ENCODE results near the gene ITSN2. TPM values are rescaled to one million over a fixed set of nuclear protein-coding genes. Genes with fewer than 3 reads are reported as not detected.

Gene ITSN2
- polyA plus RNA-seq, 1 donor (not counting 4 experiments of a cell fraction or from before 2014, with no cell fraction given), result 19.7 TPM

DNA sequence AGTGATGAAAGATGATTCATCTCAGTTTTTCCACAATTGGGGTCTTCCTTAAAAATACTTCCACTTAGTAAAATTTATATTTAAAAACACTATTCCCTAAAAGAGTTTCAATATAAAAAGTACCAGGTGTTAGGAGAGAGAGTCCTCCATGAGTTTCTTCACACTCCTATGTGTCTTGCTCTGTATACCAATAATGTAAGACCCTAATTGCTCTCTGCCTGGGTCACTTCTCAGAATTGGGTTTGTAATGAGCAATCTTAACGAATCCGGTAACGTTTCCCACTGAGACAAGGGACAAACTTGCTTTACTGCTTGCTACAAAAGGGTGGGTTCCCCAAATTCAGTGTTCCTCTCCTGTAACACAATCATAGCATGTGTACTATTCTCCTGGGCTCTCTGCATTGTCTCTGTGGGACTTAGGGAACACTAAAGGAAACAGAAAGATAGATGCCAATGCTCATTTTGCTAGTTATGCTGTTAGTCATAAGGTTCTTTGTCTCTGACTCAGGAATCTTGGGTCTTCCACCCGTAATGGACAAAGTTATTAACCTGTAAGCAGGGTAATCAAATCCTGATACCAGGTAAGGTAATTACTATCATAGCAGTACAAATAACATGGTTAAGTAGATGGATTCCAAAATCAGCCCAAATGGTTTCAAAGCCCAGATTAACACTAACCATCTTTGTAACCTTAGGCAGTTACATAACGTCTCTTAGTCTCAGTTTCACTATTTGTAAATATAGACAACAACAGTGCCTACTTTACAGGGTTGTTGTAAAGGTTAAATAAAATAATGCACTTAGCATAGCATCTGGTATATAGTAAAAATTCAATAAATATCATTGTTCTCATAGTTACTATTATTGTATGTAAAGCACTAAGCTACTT is 46.3 kb downstream of the ITSN2 start:
- Histone ChIP-seq H3K4me3 (ENCODE audit: control insufficient read depth in 2 of 3, extremely low read depth in 1 of 3, insufficient read depth in 2 of 3, low read depth in 1 of 3, low read length in 3 of 3) (no peak overlapping the region), H3K27me3 (ENCODE audit: control insufficient read depth, extremely low read depth, insufficient read depth, low read length) (no peaks in the 10 kb centered on the region), H3K9me1 (ENCODE audit: control insufficient read depth, extremely low read depth, insufficient read depth, low read length) (peaks cover 2% of the 10 kb centered on the region), H2AFZ (ENCODE audit: control insufficient read depth, low read length) (no peak overlapping the region), H3K27ac (ENCODE audit: control insufficient read depth, insufficient read depth, low read length) (no peak overlapping the region), H3K4me2 (ENCODE audit: control insufficient read depth, extremely low read depth, insufficient read depth, low read depth, low read length) (no peak overlapping the region), H4K20me1 (ENCODE audit: control insufficient read depth, extremely low read depth, insufficient read depth, low read length) (no peaks in the 10 kb centered on the region), H3K4me1 (ENCODE audit: control insufficient read depth, extremely low read depth, insufficient read depth, low read length) (peaks cover 3% of the 10 kb centered on the region), H3K9me3 (ENCODE audit: control insufficient read depth, low read depth, low read length) (no peaks in the 10 kb centered on the region), H3K36me3 (ENCODE audit: control insufficient read depth in 2 of 2, extremely low read depth in 1 of 2, insufficient read depth in 2 of 2, low read length in 2 of 2) (peaks cover 4% of the 10 kb centered on the region in 2 experiments), H3K9ac (ENCODE audit: control insufficient read depth, extremely low read depth, insufficient read depth, low read length) (no peak overlapping the region), H3K79me2 (ENCODE audit: control insufficient read depth, insufficient read depth, low read length) (no peaks in the 10 kb centered on the region)
- DNase-seq (ENCODE audit: low read depth, low spot score), result no peak
- TF ChIP-seq, protein P1, sequence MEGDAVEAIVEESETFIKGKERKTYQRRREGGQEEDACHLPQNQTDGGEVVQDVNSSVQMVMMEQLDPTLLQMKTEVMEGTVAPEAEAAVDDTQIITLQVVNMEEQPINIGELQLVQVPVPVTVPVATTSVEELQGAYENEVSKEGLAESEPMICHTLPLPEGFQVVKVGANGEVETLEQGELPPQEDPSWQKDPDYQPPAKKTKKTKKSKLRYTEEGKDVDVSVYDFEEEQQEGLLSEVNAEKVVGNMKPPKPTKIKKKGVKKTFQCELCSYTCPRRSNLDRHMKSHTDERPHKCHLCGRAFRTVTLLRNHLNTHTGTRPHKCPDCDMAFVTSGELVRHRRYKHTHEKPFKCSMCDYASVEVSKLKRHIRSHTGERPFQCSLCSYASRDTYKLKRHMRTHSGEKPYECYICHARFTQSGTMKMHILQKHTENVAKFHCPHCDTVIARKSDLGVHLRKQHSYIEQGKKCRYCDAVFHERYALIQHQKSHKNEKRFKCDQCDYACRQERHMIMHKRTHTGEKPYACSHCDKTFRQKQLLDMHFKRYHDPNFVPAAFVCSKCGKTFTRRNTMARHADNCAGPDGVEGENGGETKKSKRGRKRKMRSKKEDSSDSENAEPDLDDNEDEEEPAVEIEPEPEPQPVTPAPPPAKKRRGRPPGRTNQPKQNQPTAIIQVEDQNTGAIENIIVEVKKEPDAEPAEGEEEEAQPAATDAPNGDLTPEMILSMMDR (optimal IDR thresholded peaks at IDR 0.05 in 1 of 3, IDR thresholded peaks at IDR 0.05 in 1 of 3, conservative IDR thresholded peaks at IDR 0.05 in 1 of 3; ENCODE audit: extremely low read depth in 1 of 3, insufficient read depth in 2 of 3, low read length in 3 of 3), result no peak
- no peak for TF ChIP-seq EZH2 (IDR thresholded peaks at IDR 0.05; ENCODE audit: low read length)
- peak; percentile 29 for FAIRE-seq
- dilution Hi-C loops (cut with MboI; ENCODE audit: extremely low pct_ligation_motif_present, low sequenced_read_pairs), result no loop called here

DNA sequence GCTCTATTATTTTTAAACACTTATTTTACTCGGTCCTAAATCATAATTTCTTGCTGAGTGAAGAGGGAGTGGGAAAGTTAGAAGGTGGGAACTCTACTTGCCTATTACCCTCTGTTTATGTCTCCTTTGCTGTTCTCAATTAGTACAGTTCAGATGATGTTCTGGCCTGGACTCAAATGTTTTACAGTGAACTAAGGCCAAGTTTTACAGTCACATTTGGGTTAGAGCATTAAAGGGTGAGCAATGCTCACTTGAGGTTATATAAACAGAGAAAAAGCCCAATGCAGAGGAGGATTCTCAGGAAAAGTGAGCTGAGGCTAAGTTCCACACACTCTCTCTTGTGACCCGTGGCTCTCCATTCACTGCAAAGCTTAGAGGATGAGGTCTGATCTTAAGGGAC is 52.4 kb downstream of the ITSN2 start:
- FAIRE-seq, result no peak
- Histone ChIP-seq H3K4me2 (ENCODE audit: control insufficient read depth, extremely low read depth, insufficient read depth, low read depth, low read length) (no peak overlapping the region), H3K36me3 (ENCODE audit: control insufficient read depth in 2 of 2, extremely low read depth in 1 of 2, insufficient read depth in 2 of 2, low read length in 2 of 2) (peaks cover 4 to 7% of the 10 kb centered on the region in 2 experiments)

More for the DNA sequence above, 52.4 kb downstream of the ITSN2 start:
- Histone ChIP-seq H3K27ac (ENCODE audit: control insufficient read depth, insufficient read depth, low read length) (no peak overlapping the region), H3K27me3 (ENCODE audit: control insufficient read depth, extremely low read depth, insufficient read depth, low read length) (no peaks in the 10 kb centered on the region), H3K4me3 (ENCODE audit: control insufficient read depth in 2 of 3, extremely low read depth in 1 of 3, insufficient read depth in 2 of 3, low read depth in 1 of 3, low read length in 3 of 3) (no peak overlapping the region), H3K9me1 (ENCODE audit: control insufficient read depth, extremely low read depth, insufficient read depth, low read length) (no peaks in the 10 kb centered on the region), H3K9me3 (ENCODE audit: control insufficient read depth, low read depth, low read length) (no peaks in the 10 kb centered on the region), H3K79me2 (ENCODE audit: control insufficient read depth, insufficient read depth, low read length) (no peaks in the 10 kb centered on the region), H4K20me1 (ENCODE audit: control insufficient read depth, extremely low read depth, insufficient read depth, low read length) (no peaks in the 10 kb centered on the region), H3K9ac (ENCODE audit: control insufficient read depth, extremely low read depth, insufficient read depth, low read length) (no peak overlapping the region), H3K4me1 (ENCODE audit: control insufficient read depth, extremely low read depth, insufficient read depth, low read length) (no peaks in the 10 kb centered on the region), H2AFZ (ENCODE audit: control insufficient read depth, low read length) (no peak overlapping the region)
- no peak for DNase-seq (ENCODE audit: low read depth, low spot score)
- TF ChIP-seq, protein P1 (optimal IDR thresholded peaks at IDR 0.05 in 1 of 3, IDR thresholded peaks at IDR 0.05 in 1 of 3, conservative IDR thresholded peaks at IDR 0.05 in 1 of 3; ENCODE audit: extremely low read depth in 1 of 3, insufficient read depth in 2 of 3, low read length in 3 of 3), result no peak
- no peak for TF ChIP-seq EZH2 (IDR thresholded peaks at IDR 0.05; ENCODE audit: low read length)
- dilution Hi-C loops (cut with MboI; ENCODE audit: extremely low pct_ligation_motif_present, low sequenced_read_pairs), result no loop called here

Data from keratinocyte (primary cell).